Measurements from ENCODE around the gene NT5DC2. TPM values are rescaled to one million over a fixed set of nuclear protein-coding genes. Genes with fewer than 3 reads are reported as not detected.

The NT5DC2 gene
- total RNA-seq, 4 donors from 2014 or later = 18.3 to 50.3 (median 39.5) TPM

- ATAC-seq (ENCODE audit: low FRiP score) = no peak
- no peak for TF ChIP-seq CTCF (IDR thresholded peaks at IDR 0.05)
- no peak for DNase-seq (ENCODE audit: low spot score)
Observed at GRCh38 chr3:52520141-52520667, 13.5 kb downstream of the NT5DC2 start.

- no peak for TF ChIP-seq CTCF (IDR thresholded peaks at IDR 0.05)
- ATAC-seq (ENCODE audit: low FRiP score) = no peak
Observed at GRCh38 chr3:52519445-52520140, 14.1 kb downstream of the NT5DC2 start.

GRCh38 chr3:52518723-52519444 lies 14.8 kb downstream of the NT5DC2 start:
- DNase-seq (ENCODE audit: low spot score) (no peak), ATAC-seq (ENCODE audit: low FRiP score) (no peak)
- no peak for TF ChIP-seq CTCF (IDR thresholded peaks at IDR 0.05)

More at GRCh38 chr3:52519445-52520140, 14.1 kb downstream of the NT5DC2 start:
- no peak for DNase-seq (ENCODE audit: low spot score)

GRCh38 chr3:52517796-52518722 lies 15.6 kb downstream of the NT5DC2 start:
- TF ChIP-seq CTCF (IDR thresholded peaks at IDR 0.05) = no peak
- DNase-seq (ENCODE audit: low spot score) (no peak), ATAC-seq (ENCODE audit: low FRiP score) (no peak)

GRCh38 chr3:52516509-52517195 lies 17.0 kb downstream of the NT5DC2 start:
- DNase-seq (ENCODE audit: low spot score) (no peak), ATAC-seq (ENCODE audit: low FRiP score) (no peak)
- TF ChIP-seq CTCF (IDR thresholded peaks at IDR 0.05) = no peak

- DNase-seq (ENCODE audit: low spot score) (no peak), ATAC-seq (ENCODE audit: low FRiP score) (no peak)
- TF ChIP-seq CTCF (IDR thresholded peaks at IDR 0.05) = no peak
Observed at GRCh38 chr3:52515192-52515591, 18.5 kb downstream of the NT5DC2 start.
